Right lobe of liver (tissue), 6 donors: ENCODE results near the gene MEG3. TPM values are rescaled to one million over a fixed set of nuclear protein-coding genes. Genes with fewer than 3 reads are reported as not detected.

Experiments used
- ATAC-seq, 4 donors: fragments of 200-7000 bp; cut with Tn5 transposase; one replicate each; pipeline ENCODE4 v1.9.1; 2020; ENCODE audit warnings: mild to moderate bottlenecking in 4 of 4, moderate library complexity in 4 of 4
- DNase-seq, 3 donors: peaks; one replicate each; pipeline ENCODE4 v3.0.0-alpha.2; 2020
- H3K27ac ChIP-seq, 3 donors: fragments of 200-600 bp; one replicate each; pipeline ENCODE4 v1.8.0; 2022
- H3K27me3 ChIP-seq, 2 donors: fragments of 200-600 bp; one replicate each; pipeline ENCODE4 v1.8.0; 2022
- H3K36me3 ChIP-seq, 4 donors: fragments of 200-600 bp; sonication (generic) in 1 of 4; one replicate each; pipeline versions ENCODE4 v1.5.1 to v1.8.0; 2017 to 2022; ENCODE audit warnings: control low read depth in 1 of 4
- H3K4me1 ChIP-seq, 4 donors: fragments of 200-600 bp; sonication (generic) in 1 of 4; one replicate each; pipeline versions ENCODE4 v1.5.1 to v1.8.0; 2017 to 2022; ENCODE audit warnings: control low read depth in 1 of 4
- H3K4me3 ChIP-seq, 3 donors: fragments of 200-600 bp; one replicate each; pipeline ENCODE4 v1.8.0; 2022
- H3K9me3 ChIP-seq, 4 donors: fragments of 200-600 bp; sonication (generic) in 1 of 4; one replicate each; pipeline versions ENCODE4 v1.5.1 to v1.8.0; 2017 to 2022; ENCODE audit warnings: control low read depth in 1 of 4
- POLR2A ChIP-seq: fragments of 450-650 bp; IDR thresholded peaks from one replicate; pipeline ENCODE4 v1.6.1; 2017; ENCODE audit warnings: antibody characterized with exemption, mild to moderate bottlenecking
- WGBS: methylation state at CpG from one replicate; pipeline ENCODE4 v1.1.6; 2018; ENCODE audit warnings: low coverage, low lambda C conversion rate; ENCODE audit not compliant: insufficient coverage; ENCODE audit errors: missing lambda C conversion rate; 5-methylcytosine and 5-hydroxymethylcytosine counted together
- intact Hi-C, 2 donors: fragments of 100-400 bp; cut with DNase I; formaldehyde crosslinking; loops; one replicate each; pipeline versions ENCODE4 v1.11.2 to v1.14.1; 2022
- total RNA-seq, 6 experiments: library from RNA; depleted of rRNA in 2 of 6; stranded (reverse); fragments of >200 nt in 2 of 6; fragmentation: NEBNext Ultra II Directional in 3 of 6; extraction: Animal tissue kit (Norgen Biotek cat#: 25700) in 3 of 6; gene quantifications; one replicate each; pipeline versions ENCODE4 v1.1.0 to v1.2.4, GENCODE V29; 2016 to 2023
- TF ChIP-seq, protein P1 (sequence below), 4 donors: fragments of 200-600 bp in 3 of 4; fragments of 450-650 bp in 1 of 4; IDR thresholded peaks; one replicate each; pipeline versions ENCODE4 v1.5.1 to v1.8.0; 2016 to 2022; ENCODE audit warnings: antibody characterized with exemption in 4 of 4, mild to moderate bottlenecking in 2 of 4
- donor health status: DM: no; HTN: yes; CAD: no.
- donor health status: DM: no; HTN: no; CAD: no.
- donor health status: DM: no; HTN: no; CAD: no.
- donor health status: DM: no; HTN: yes; CAD: no.
- donor health status: DM: no; HTN: yes; CAD: no.

The MEG3 gene
- total RNA-seq, 6 experiments from 2014 or later: 5.7 to 43.7 (median 23.9) TPM

DNA sequence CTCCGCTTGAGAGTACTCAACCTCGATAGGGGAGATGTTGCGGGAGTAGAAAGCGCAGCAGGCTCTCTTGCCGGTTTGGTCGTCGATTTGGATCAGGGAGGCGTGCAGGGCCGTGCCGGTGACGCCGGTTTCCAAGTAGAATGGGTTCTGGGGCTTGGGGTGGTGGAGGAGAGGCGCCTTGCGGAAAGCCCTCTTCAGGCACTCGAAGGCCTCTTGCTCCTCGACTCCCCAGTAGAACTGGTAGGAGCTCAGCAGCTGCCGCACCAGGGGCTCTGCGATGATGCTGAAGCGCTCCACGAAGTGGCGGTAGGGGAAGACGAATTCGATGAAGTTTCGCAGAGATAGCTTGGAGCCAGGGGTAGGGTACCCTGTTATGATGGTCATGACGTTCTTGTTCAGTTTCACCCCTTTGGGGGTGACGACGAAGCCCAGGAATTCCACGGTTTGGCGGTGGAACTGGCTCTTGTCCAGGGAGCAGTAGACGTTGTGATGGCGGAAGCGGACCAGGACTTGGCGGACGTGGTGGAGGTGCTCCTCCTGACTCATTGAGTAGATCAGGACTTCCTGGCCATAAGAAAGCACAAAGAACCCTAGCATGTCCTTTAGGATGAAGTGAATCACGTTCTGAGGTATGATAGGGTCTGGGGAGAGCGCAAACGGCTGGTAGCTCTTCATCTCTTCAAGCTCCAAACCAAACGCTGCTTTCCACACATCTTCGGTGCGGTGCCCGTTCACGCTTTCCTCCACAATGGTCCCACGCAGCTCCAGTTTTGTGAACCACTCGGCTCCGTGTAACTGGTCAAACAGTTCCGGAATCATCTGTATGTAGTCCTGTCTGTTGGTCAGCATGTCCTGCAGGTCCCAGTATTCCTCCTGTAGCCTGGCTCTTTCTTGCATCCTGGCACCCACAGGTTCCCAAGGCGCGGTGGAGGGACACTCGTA is 56.4 kb downstream of the MEG3 start:
- Histone ChIP-seq H3K27me3 (no peaks in the 10 kb centered on the region), H3K36me3 (no peaks in the 10 kb centered on the region), H3K4me1 (no peaks in the 10 kb centered on the region), H3K9me3 (no peaks in the 10 kb centered on the region), H3K27ac (no peak overlapping the region), H3K4me3 (no peak overlapping the region)
- TF ChIP-seq POLR2A: no peak
- TF ChIP-seq, protein P1, sequence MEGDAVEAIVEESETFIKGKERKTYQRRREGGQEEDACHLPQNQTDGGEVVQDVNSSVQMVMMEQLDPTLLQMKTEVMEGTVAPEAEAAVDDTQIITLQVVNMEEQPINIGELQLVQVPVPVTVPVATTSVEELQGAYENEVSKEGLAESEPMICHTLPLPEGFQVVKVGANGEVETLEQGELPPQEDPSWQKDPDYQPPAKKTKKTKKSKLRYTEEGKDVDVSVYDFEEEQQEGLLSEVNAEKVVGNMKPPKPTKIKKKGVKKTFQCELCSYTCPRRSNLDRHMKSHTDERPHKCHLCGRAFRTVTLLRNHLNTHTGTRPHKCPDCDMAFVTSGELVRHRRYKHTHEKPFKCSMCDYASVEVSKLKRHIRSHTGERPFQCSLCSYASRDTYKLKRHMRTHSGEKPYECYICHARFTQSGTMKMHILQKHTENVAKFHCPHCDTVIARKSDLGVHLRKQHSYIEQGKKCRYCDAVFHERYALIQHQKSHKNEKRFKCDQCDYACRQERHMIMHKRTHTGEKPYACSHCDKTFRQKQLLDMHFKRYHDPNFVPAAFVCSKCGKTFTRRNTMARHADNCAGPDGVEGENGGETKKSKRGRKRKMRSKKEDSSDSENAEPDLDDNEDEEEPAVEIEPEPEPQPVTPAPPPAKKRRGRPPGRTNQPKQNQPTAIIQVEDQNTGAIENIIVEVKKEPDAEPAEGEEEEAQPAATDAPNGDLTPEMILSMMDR (IDR thresholded peaks at IDR 0.05): no peak
- intact Hi-C loops: no loop called here
- WGBS: 80% methylated on average over 32 of the region's 49 CpGs
- DNase-seq: peak in 2 of 3 donors; percentile 11 to 35
- ATAC-seq: no peak

DNA sequence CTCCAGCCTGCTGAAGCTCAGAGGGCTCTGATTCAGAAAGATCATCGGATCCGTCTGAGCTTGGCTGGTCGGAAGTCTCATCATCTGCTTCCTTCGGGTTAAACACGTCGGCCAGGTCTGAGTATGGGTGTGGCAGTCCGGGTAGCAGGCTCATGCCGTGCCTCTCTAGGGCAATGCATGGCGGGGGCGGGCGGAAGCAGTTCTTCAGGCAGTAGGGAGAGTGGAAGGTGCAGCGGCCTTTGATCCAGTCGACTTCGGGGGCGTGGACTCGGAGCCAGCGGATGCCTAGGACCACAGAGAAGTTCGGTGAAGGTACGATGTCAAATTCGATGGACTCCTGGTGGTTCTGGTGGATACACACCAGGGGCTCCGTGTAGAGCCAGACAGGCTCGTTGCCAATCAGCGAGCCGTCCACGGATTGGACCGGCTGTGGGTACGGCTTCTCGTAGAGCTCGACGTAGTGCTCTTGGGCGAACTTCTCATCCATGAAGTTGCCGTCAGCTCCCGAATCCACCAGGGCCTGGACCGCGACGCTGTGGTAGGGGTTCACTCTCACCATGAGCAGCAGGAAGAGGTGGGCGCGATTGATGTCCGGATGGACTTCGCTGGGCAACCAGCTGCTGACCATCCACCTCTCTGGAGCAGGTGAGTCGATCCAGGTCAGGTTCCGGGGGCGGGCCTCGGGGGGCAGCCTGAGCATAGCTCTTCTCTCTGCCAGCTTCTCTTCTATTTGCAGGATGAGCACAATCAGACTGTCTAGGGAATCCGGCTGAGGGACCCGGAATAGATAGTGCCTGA is 57.3 kb downstream of the MEG3 start:
- no peaks in the 10 kb centered on the region for H3K4me1 ChIP-seq
- 86% methylated on average over 2 of the region's 46 CpGs for WGBS
- H3K27me3 ChIP-seq: no peaks in the 10 kb centered on the region
- no peak overlapping the region for H3K27ac ChIP-seq
- no peaks in the 10 kb centered on the region for H3K9me3 ChIP-seq
- H3K36me3 ChIP-seq: no peaks in the 10 kb centered on the region
- ATAC-seq (no peak), DNase-seq (peak in 2 of 3 donors; percentile 7 to 42)
- intact Hi-C loops: no loop called here
- H3K4me3 ChIP-seq: no peak overlapping the region
- TF ChIP-seq, protein P1 (IDR thresholded peaks at IDR 0.05): no peak
- no peak for TF ChIP-seq POLR2A

DNA sequence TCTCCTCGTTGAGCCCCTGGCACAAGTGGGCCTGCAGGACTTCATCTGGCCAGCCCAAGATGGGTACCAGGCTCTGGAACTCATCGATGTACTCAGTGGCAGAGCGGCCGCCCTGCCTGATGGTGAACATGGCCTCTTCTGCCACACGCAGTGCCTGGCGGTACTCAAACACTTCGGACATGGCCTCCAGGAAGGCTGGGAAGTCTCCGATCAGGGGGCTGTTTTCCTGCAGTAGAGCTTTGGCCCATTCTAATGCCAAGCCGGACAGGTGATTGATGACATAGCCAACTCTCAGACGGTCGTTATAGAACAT is 57.8 kb downstream of the MEG3 start:
- peak in 2 of 3 donors; percentile 2 to 52 for DNase-seq
- WGBS: 93% methylated on average over 3 of the region's 11 CpGs
- intact Hi-C loops: no loop called here
- Histone ChIP-seq H3K4me3 (no peak overlapping the region), H3K36me3 (no peaks in the 10 kb centered on the region), H3K9me3 (no peaks in the 10 kb centered on the region), H3K27ac (no peak overlapping the region), H3K27me3 (no peaks in the 10 kb centered on the region), H3K4me1 (no peaks in the 10 kb centered on the region)
- no peak for TF ChIP-seq POLR2A
- TF ChIP-seq, protein P1 (IDR thresholded peaks at IDR 0.05): no peak
- no peak for ATAC-seq

DNA sequence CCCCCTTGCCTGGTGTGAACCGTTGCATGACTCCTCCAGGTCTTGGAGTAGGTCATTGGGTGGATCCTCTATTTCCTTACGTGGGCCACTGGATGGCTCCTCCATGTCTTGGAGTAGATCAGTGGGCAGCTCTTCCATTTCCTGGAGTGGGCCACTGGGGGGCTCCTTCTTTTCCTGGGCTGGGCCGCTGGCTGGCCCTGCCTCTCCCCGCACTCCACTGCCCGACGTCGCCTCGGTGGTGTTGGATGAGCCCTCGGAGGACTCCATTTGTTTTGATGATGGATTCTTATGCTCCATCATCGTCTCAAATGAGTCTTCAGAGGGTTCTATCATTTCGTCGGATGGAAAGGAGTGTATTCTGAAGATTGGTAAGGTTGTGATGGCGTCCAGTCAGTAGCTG is 58.5 kb downstream of the MEG3 start:
- H3K36me3 ChIP-seq: no peaks in the 10 kb centered on the region
- WGBS: 79% methylated on average over 9 of the region's 13 CpGs
- intact Hi-C loops: no loop called here
- ATAC-seq (no peak), DNase-seq (peak in 1 of 3 donors; percentile 6)
- H3K4me1 ChIP-seq: no peaks in the 10 kb centered on the region
- TF ChIP-seq, protein P1 (IDR thresholded peaks at IDR 0.05): no peak
- no peak for TF ChIP-seq POLR2A
- H3K9me3 ChIP-seq: no peaks in the 10 kb centered on the region
- no peaks in the 10 kb centered on the region for H3K27me3 ChIP-seq
- no peak overlapping the region for H3K4me3 ChIP-seq
- no peak overlapping the region for H3K27ac ChIP-seq
